ENCODE results near the gene MRM3.

DNA sequence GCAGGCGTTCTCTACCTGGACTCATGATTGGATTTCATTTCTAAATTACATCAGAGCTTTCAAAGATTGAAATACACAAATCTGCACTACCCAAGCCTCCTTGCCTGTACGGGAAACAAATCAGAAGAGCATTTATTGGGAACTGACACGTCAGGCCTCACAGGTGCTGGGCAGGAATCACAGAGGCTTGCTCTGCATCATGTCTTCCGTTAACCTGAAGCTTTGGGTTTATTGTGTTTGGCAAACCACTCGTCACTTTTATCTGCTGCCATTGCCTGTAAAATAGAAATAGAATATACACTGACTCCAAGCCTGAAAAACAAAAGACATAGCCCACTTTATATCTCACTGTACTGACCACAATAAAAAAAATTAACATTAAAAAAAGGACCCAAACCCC lies 22.2 kb upstream of the MRM3 start:
- TF ChIP-seq, protein P1, sequence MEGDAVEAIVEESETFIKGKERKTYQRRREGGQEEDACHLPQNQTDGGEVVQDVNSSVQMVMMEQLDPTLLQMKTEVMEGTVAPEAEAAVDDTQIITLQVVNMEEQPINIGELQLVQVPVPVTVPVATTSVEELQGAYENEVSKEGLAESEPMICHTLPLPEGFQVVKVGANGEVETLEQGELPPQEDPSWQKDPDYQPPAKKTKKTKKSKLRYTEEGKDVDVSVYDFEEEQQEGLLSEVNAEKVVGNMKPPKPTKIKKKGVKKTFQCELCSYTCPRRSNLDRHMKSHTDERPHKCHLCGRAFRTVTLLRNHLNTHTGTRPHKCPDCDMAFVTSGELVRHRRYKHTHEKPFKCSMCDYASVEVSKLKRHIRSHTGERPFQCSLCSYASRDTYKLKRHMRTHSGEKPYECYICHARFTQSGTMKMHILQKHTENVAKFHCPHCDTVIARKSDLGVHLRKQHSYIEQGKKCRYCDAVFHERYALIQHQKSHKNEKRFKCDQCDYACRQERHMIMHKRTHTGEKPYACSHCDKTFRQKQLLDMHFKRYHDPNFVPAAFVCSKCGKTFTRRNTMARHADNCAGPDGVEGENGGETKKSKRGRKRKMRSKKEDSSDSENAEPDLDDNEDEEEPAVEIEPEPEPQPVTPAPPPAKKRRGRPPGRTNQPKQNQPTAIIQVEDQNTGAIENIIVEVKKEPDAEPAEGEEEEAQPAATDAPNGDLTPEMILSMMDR (IDR thresholded peaks at IDR 0.05; ENCODE audit: insufficient read depth, low read length): no peak
- no peak for TF ChIP-seq POLR2AphosphoS5 (IDR thresholded peaks at IDR 0.05; ENCODE audit: low read depth)
